GM21447 (cell line): ENCODE data around the gene ERI2.

Source experiments
- ATAC-seq: cut with Tn5 transposase; IDR thresholded peaks from one replicate; pipeline ENCODE4 v1.9.1; 2021; ENCODE audit not compliant: unreplicated experiment

Gene ERI2, protein sequence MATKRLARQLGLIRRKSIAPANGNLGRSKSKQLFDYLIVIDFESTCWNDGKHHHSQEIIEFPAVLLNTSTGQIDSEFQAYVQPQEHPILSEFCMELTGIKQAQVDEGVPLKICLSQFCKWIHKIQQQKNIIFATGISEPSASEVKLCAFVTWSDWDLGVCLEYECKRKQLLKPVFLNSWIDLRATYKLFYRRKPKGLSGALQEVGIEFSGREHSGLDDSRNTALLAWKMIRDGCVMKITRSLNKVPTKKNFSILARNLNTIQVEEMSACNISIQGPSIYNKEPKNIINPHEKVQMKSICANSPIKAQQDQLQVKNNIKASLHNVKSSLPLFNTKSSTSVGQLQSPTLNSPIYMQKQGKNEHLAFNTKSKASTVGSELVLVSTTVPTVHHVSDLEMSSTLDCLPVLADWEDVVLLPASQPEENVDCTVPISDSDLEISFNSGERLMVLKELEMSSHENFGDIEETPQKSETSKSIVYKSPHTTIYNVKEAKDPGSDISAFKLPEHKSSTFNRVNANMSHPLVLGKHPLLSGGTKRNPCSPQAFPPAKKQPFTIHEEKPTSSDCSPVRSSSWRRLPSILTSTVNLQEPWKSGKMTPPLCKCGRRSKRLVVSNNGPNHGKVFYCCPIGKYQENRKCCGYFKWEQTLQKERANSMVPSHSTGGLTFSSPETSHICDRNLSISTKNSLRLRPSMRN

DNA sequence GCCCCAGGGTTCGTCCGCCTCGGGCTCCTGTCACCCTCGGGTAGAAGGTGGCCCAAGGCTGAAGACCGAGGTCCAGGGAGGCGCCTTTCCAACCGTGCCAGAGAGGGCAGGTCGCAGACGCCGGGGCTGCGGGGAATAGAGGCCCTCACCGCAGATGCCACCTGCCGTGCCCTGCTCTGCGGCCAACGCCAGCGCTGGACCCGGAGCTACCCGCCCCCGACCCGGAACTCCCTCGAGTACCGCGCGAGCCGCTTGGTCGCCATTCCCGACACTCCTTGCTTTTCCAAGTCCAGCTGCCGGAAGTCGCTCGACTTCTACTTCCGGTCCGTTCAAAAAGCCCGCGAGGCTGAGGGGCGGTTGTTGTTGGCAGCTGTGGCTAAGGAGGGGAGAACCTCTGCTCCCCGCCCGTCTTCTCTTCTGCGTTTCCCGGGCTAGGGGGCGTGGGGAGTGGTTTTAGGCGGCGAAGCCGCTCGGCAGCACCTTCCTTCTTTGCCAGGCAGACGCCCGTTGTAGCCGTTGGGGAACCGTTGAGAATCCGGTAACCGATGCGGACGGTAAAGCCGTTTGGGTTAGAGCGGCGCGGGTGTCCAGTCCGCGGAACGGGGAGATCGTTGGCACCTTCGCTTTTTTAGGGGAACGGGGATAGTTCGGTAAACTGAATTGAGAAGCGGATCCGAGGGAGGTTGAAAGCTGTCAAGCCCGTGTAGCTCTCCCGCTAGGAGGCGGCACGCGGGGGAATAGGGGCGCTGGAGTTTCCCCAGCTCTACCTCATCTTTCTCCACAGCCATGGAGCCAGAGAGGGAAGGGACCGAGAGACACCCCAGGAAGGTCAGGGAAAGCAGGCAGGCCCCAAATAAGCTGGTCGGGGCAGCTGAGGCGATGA lies at the start of gene ERI2, which contains the start of gene REXO5:
Gene ERI2, minus strand, starts transcription at position 305 of the 883 bp plus-strand sequence. Its CDS starts 42 bp downstream, at position 263.
Gene REXO5, plus strand, starts transcription at position 360 of the 883 bp plus-strand sequence. Its CDS starts 427 bp downstream, at position 787.
- peak; percentile 82 for ATAC-seq

DNA sequence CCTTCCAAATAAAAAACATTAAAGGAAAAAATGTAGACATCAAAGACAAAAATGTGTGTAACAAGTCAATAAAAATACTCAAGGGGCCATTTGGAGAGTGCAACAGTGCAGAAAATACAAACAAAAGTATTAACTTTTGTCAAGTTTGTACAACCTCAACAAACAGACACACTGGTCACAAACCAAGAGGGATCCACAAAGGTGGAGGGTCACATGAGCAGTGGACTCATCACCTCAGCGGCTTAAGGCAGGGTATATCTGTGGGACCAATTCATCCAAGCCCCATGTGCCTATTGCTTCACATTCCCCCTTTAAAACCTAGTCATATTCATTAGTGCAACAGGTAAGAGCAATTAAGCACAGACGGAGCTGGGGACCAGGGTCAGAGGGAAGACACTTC lies 48.7 kb upstream of the ERI2 start:
- ATAC-seq = no peak

DNA sequence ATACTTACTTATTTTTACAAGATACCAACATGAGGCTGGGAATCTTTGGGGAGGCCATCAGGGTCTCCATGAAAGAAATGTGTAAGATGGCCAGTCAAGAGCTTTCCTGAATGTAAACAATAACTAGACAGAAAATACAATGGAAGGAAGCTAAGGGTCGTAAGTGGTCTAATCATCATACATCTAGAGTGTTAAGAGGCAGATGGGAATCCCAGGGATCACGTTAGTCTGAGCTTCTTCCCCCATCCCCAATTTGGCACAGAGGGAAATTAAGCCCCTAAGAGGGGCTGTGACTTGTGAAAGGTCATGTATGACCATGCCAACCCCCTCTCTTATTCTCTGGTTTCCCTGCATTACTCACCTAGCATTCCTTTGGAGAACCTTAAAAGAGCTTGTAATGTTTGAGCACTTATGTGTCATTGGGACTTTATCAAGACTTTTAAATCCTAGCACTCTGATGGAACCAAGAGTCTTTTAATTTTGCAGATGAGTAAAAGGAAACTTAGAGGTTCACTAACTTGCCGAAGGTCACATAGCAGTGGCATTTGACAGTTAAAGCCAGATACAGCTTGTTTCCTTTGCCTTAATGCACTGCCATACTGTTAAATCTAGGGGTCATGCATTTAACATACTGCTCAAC lies 47.8 kb upstream of the ERI2 start:
- no peak for ATAC-seq

DNA sequence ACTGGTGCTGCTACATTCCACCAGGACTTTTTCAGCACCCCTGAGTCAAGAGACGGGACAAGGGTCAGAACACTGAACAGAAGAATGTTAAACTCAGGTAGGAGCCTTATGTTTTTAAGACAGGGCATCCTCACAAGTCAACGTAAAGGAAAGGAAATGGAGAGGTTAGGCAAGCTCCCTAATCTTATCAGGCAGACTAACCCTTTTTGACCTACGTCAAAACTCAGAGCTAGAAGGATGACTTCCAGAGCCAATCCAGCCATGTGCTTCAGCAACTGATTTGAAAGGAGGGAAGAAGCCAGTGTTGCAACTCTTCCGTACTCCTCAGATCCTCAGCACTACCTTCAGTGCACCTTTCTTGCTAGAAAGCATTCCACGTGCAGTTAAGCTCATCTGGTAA lies 46.9 kb upstream of the ERI2 start:
- ATAC-seq = no peak

DNA sequence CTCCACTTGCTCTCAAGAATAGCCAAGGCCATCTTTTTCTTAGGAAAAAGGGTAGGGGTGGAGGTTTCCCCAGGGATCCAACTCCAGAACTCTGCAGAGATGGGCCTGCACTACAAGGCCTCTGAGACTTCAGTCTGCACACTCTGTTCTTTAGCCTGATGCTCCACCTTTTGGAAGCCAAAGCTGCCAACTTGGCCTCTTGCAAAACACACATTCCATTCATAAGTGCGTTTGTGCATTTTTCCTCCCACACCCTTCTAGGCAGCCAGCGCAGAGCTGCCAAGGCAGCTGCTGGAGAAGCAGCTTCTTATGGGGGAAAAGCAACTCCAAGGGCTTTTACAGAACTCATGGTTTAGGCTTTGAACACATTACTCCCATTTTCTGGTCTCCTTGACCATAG lies 45.3 kb upstream of the ERI2 start:
- no peak for ATAC-seq

DNA sequence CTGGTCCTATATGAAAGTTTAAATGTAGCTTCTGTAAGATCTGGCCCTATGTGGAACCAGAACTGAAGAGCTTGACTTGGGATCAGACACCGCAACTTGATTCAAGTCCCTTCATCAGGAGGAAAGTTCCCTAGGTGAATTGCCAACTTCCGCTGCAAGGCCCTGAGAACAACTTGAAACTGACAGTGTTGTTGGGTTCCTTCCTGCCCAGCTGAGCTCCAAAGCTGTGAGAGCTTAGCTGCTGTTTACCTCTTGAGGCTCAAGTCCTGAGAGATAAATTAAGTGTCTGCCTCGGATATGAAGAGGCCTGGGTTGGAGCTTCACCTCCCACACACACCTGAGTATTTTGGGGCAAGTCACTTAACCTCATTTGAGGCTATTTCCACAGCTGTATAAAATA lies 44.7 kb upstream of the ERI2 start:
- no peak for ATAC-seq

DNA sequence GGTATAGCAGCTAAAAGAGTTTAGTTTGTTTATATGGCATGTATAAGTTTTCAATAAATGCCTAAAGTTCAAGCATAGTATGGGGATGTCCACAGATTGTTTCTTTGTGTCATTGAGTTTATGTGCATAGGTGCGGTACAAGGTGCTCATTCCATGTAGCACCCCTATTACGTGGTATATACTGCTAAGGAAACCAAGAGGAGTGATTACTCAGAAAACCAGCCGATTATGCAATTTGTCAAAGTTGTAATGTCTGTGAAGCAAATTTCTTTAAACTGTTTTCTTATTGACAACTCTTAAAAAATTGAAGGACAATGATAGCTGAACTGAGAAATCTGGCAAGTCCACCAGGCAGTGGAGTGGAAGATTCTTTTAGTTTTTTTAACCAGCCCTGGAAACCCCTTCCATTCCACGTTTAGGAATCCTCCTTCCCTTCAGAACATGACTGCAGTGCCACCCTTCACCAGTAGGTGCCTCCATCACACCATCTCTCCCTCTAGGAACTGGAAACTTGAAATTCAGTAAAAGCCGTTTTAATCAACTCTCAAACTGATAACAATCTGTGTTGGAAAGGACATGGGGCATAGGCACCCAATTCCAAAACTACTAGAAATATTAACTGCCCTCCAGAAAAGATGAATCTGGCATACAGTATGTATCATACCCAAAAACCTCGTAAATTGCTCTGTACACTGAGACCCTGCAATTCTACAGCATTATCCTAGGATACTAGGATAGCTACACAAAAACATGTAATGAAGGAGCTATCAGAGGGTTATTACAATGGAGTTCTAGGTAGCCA lies 43.5 kb upstream of the ERI2 start:
- ATAC-seq = no peak

DNA sequence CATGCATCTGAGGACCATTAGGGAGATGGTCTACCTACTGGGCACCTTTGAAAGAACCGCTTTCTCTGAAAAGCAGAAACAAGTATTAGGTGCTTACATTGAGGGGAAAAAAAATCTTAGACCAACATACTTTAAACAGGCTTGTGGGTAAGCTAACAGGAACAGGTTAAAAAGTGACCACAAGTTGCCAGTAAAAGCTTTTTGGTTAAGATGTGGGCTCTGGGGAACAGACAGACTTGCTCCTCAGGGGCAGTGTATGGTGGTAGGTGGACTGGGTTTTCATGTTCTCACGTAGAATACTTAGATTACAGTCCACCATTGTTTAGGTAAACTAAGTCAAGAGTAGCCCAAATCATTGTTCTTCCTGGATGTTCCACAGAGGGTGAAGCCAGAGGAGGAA lies 41.3 kb upstream of the ERI2 start:
- ATAC-seq = no peak

DNA sequence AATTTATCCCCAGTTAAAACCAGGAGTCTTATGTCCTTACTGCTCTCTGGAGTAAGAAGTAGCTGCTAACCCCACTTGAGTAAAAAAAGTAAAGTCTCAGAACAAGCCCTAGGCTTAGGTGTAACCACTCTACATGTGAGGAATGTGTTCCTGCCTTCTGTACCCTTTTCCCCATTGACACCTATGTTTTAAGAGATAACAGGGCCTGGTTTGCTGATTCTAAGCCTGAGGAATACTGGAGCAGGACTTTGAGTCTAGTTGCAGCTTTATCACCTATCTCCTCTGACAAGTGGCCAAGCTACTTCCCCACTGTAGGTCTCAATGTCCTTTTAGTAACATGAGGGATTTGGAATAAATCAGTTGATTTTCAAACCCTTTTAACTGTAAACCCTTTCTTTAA lies 40.3 kb upstream of the ERI2 start:
- ATAC-seq = no peak

DNA sequence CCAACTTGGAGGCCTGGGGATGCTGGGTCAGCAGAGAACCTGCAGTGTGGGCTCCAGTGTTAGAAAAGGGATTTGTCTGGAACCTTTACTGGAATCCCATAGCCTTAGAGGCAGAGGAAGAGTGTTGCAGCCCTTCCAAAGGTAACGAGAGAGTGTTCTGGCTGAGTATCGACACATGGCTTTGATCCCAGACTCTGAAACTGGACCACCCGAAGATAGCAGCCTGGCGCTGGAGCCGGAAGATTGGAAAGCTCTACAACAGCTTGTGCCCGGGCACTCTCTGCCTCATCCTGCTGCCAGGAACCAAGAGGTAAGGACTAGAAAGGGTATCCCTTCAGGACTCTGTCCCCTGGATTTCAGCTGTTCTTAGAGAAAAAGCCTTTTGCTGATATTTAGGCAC lies 39.8 kb upstream of the ERI2 start:
- no peak for ATAC-seq

DNA sequence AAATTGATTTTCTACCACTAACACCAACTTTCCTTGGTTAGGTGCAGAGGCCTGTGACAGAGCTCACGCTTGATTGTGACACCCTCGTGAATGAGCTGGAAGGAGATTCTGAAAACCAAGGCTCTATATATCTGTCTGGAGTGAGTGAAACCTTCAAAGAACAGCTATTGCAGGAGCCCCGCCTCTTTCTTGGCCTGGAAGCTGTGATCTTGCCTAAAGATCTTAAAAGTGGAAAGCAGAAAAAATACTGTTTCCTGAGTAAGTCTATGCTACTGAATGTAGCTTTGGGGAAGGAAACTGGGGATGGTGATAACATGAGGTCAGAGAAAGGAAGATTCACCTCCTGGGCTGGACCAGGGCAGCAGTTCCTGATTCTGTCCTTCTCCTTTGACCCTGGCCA lies 38.3 kb upstream of the ERI2 start:
- no peak for ATAC-seq

DNA sequence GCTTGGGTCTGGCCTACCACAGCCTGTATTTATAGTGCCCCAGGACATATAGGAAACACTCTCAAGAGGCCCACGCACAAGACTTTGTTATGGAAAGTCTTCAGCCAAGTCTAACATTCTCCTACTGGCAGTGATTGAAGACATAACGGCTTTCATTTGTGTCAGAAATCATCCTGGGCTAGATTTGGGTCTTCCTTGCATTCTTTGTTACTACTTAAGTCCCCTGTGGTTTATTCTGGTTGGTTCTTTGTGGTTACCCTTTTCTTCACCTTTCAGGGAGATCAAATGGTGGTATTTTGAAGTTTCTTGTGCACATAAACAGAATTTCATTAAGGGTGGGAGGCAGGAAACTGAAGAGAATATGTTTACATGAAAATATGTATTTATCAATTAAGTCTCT lies 37.8 kb upstream of the ERI2 start:
- ATAC-seq = no peak

DNA sequence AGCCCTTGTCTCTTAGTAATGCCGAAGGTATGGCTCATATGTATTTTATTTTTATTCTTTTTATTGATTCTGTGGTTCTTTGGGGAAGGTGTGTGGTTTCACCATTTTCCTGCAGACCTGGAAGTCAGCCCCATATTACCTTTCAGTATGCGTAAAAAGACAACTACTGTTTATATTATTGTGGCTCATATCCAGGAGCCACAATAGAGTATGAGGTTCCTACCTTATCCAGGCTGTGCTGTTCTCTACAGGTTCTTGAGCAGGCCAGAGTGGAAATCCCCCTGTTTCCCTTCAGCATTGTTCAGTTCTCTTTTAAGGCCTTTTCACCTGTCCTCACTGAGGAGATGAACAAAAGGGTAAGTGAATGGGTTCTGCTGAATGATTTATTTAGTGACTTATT lies 33.2 kb upstream of the ERI2 start:
- ATAC-seq = no peak

DNA sequence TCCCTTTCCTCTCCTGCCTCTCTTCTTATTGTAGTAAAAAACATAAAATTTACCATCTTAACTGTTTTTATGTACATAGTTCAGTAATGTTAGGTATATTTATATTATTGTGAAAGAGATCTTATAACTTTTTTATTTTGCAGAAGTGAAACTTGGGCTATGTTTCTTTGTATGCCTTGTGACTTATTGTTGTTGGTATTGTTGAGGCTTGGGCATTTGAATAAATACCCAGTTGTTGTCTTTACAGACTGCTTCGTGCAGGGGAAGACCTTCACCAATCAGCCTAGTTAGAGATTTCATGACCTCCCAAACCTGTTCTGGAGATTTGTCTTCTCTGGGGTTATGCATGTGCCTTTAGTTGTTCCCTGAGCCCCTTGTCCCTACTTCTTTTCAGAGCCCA lies 32.0 kb upstream of the ERI2 start:
- ATAC-seq = no peak

DNA sequence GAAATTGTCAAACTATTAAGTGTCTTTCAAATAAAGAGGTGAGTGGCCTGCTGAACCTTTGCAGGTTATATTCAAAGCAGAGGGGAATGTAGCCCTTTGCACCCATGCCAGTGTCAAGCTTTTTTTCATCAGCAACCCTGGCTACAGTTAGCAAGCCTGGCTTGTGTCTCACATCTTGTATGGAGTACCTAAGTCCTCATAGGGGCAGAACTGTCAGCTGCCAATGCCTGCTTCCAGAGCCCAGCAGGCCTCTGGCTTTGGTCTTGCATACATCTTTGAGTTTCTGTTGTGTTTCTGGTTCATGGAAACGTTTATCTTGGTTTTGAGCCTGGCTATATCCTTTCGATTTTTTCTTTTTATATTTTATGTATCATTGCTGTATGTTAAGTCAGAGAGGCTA lies 26.8 kb upstream of the ERI2 start:
- ATAC-seq = no peak

DNA sequence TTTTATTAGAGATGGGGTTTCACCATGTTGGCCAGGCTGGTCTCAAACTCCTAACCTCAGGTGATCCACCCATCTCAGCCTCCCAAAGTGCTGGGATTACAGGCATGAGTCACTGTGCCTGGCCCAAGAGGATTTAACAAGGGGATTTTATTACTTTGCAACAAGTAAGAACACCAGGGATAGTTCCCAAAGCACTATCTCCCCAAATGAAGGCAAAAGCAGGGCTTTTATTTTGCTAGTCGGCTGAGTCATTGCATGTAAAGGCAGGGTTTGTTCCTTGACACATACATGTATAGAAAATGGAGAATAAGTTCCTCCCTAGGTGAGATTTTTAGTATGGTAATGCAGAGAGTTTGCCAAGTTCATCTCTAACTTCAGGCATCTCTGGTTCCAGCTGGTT lies 24.1 kb upstream of the ERI2 start:
- no peak for ATAC-seq

DNA sequence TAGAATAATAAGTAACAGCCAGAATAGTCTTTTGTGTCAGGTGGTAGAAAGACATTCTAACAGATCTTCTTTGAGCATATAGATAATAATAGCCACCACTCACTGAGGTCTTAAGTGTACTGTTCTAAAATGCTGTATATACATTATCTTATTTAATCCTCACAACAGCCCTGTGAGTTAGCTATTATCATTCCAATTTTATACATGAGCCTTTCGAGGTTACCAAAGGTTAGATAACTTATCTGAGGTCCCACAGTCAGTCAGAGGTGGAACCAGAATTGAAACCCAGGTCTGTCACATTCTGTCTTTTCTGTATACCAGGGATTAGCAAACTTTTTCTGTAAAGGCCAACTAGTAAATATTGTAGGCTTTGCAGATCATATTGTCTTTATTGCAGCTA lies 23.3 kb upstream of the ERI2 start:
- no peak for ATAC-seq

DNA sequence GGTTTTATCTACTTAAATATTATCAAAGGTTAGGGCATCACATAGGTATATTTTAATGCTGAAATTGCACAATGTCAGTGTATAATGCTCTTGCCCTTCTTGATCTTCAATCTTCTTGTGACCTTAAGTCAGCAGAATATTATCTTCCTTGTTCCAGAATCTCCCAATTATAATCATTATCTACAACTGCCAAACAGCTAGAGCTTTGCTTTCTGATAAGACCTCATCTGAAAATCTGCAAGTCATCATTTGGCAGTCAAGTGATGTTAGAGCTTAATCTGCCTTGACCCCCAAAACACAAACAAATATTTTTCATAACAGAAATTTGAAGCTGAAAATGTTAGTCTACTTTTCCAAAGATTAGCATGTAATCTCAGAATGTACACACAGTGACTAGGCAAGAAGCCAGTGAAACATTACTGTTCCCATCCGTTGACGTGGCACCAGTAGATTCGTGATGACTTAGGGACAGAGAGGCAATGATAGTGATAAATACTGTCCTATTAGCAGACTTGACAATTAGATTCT lies 19.8 kb upstream of the ERI2 start:
- no peak for ATAC-seq

DNA sequence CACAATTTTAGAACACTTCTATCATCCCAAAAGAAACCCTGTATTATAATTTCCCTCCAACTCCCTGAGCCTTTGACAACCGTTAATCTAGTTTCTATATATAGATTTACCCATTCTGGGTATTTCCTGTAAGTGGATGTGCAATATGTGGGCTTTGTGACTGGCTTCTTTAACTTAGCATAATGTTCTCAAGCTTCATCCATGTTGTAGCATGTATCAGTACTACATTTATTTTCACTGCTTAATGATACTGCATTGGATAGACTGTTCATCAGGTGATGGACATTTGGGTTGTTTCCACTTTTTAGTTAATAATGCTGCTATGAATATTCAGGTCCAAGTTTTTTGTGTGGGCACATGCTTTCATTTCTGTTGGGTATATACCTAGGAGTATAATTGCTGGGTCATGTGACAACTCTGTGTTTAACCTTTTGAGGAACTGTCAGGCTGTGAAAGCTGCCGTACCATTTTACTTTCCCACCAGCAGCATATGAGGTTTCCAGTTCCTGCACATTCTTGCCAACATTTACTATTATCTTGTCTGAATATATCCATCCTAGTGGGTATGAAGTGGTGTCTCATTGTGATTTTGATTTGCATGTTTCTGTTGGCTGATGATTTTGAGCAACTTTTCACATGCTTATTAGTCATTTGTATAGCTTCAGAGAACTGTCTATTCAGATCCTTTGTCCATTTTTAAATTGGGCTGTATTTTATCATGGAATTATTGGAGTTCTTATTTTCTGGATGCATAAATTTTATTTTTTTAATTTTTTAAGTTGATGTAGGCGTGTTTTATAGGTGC lies 16.5 kb upstream of the ERI2 start:
- no peak for ATAC-seq
